ENCODE results near the gene F10. TPM values are rescaled to one million over a fixed set of nuclear protein-coding genes. Genes with fewer than 3 reads are reported as not detected.

The F10 gene
- total RNA-seq, 1 donor from 2014 or later = 8.2 TPM

- DNase-seq (ENCODE audit: low spot score) = no peak
These were observed 47.0 kb downstream of the F10 start for GRCh38 chr13:113169277-113170272.

GRCh38 chr13:113170511-113170910, 47.9 kb downstream of the F10 start:
- no peak for DNase-seq (ENCODE audit: low spot score)

GRCh38 chr13:113171250-113172125, 48.9 kb downstream of the F10 start:
- no peak for DNase-seq (ENCODE audit: low spot score)

- DNase-seq (ENCODE audit: low spot score) = no peak
These were observed 49.9 kb downstream of the F10 start for GRCh38 chr13:113172419-113172926.

- DNase-seq (ENCODE audit: low spot score) = no peak
These were observed 53.7 kb downstream of the F10 start for GRCh38 chr13:113176280-113176679.

- DNase-seq (ENCODE audit: low spot score) = no peak
These were observed 54.2 kb downstream of the F10 start for GRCh38 chr13:113176822-113177221.

DNA sequence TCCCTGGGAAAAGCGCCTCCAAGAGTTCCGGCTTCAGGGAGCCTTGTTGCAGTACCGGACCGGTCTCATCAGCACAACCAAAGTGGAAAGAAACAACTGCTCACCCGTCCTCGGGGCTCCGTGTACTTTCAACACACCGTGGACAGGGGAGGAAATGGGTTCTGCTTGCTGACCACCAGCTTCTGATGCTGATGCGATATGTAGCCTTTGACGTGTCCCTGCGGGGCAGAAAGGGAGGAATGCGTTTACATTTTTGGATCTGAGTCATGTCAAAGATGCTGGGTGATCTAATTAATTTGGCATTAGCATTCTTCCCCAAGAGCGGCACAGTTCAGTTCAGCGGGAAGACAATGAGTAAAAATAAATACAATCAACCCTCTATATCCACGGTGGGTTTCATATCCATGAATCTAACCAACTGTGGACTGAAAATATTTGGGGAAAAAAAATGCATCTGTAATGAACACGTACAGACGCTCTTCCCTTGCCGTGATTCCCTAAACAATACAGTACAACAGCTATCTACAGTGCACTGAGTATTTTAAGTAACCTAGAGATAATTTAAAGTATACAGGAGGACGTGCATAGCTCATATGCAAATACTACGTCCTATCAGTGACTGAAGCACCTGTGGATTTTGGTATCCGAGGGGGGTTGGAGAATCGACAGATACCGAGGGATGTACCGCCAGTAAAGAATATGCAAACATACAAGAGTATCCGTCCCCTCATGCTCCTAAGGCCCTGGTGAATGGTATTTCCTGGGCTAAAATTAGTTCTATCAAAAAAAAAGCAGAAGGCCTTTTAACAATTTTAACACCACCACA, 55.7 kb downstream of the F10 start:
- DNase-seq (ENCODE audit: low spot score) = no peak

DNA sequence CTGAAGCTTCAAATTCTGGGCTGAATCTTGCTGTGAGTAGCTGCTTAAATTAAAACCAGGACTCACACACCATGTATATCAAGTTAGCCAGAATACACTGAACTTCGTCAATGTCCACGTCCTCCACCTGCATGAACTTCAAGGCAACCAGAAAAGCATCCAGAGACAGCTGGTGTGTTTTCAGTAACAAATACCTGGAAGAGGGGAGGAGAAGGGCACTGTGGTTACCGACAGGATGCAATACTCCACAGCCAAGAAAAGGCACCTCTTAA, 56.2 kb downstream of the F10 start:
- DNase-seq (ENCODE audit: low spot score) = no peak

DNA sequence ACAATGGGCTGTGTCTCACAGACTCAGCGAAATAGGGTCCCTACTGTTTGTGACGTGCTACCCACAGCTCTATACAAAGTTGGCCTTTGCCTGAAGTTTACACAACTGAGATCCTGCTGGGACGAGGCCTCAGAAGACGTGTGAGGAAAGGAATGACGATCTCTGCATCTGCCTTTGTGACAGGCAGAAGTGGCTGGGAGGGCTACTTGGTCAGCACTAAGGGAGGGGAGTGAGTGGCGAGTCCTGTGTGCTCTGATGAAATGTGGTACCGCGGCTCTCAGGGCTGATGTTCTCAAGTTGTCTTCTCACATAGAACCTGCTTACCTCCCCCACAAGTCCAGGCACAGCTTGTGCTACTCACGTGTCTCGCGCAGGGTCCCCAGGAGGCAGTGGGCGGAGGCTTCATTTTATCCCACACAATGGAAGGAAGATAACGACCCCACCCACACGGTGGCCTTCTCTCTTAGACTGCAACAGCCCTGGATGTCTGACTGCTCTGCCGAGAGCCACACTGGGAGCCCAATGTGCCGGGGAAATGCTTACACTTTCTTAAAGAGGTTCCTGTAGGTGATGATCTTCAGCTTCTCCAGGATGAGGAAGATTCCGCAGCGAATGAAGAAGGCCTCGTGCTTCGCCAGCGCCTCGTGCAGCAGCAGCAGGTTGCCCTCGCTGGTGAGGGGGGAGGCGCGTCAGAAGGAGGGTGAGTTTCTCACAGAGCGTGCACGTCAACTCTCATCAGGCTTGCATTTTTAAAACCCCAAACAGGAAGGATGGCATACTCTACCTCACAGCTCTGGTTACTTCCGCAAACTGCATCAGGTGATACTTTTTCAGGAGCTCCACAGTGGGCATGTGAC, 57.0 kb downstream of the F10 start:
- no peak for DNase-seq (ENCODE audit: low spot score)

DNA sequence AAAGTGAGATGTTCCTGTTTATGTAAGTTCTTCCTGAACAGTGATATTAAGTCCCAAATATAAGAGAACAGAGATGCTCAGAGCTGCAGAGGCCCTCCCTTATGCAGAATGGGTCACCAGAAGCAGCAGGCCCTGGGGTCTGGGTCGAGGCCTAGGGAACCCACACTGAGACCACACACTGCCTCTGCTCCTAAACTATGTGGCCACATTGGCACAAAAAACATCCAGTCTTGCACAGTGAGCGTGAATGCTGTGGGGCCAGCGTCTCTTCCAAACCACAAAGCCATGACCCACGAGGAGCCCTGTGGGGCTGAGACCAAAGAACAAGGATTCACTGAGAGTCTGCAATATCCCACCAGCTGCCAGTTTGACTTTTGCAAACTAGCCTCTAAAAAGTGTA, 59.4 kb downstream of the F10 start:
- no peak for DNase-seq (ENCODE audit: low spot score)

DNA sequence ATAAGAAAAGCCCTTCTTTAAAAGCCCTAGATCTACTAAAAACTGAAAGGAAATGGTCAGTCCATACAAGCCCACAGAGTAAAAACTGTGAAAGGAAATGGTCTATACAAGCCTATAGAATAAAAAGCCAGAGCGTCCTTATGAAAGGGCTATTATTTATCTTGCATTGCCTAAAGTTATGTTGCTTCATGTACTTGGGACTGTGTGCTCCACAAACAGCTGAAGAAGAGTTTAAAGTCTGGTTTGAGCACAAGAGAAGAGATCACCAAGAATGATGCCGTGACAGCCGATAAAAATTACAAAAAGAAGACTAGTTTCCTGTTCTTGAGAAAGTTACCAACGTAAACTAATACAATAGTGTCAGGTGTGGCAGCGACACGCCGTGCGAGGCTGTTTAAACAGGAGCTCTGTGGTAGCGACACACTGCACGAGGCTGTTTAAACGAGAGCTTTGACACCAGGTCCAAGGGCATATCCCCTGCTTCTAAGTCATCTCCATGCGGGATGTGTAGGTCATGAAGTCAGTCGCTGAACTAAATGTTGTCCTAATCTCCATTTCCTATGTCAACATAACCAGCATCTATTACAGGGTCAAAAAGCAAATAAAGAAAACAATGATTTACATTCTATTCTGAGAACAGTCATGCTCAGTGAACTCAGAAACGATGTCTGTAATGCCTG, 61.0 kb downstream of the F10 start:
- DNase-seq (ENCODE audit: low spot score) = no peak

DNA sequence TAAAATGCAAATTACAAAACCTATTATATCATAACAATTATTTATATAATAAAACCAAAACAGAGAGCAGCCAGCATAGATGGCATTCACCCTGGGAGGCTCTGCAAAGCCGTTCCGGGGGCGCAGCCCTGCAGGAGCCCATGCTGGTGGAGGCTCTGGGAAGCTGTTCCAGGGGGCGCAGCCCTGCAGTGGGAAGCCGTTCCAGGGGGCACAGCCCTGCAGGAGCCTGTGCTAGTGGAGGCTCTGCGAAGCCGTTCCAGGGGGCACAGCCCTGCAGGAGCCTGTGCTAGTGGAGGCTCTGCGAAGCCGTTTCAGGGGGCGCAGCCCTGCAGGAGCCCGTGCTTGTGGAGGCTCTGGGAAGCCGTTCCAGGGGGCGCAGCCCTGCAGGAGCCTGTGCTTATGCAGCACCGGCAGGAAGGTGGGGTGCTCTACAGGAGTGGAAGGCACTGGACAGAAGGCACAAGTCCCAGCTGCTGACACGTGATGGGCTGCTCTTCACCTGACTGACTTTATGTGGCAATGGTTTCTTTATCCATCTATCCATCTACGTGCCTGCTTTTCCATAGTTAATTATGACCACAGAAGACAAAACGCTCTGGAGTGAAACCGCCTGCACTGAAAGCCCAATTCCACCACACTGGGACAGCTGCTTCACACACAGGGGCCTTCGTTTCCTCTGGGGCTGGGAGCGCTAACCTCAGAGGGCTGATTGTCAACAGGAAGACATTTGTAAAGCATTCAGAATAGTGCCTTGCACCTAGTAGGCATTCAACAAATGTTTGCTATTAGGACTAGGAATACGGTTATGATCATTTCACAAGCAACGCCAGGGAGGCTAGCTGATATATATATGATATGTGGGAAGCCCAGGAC, 62.2 kb downstream of the F10 start:
- no peak for DNase-seq (ENCODE audit: low spot score)

GRCh38 chr13:113186061-113186900, 63.7 kb downstream of the F10 start:
- no peak for DNase-seq (ENCODE audit: low spot score)

DNA sequence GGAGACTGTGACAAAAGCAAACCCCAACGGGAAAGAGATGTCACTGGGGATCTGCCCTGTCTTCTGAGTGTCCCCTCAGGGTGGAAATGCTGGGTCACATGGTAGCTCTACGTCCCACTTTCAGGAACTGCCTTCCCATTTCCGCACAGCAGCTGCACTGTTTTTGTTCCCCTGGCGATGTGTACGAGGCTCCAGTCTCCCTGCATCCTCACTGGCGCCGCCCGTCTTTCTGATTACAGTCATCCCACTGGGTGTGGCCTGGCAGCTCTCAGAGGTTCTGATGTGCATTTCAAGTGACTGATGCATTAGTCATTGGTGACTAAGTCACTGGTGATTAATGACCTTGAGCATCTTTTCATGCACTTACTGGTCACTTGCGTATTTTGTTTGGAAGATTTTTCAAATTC, 64.7 kb downstream of the F10 start:
- DNase-seq (ENCODE audit: low spot score) = peak; percentile 42

DNA sequence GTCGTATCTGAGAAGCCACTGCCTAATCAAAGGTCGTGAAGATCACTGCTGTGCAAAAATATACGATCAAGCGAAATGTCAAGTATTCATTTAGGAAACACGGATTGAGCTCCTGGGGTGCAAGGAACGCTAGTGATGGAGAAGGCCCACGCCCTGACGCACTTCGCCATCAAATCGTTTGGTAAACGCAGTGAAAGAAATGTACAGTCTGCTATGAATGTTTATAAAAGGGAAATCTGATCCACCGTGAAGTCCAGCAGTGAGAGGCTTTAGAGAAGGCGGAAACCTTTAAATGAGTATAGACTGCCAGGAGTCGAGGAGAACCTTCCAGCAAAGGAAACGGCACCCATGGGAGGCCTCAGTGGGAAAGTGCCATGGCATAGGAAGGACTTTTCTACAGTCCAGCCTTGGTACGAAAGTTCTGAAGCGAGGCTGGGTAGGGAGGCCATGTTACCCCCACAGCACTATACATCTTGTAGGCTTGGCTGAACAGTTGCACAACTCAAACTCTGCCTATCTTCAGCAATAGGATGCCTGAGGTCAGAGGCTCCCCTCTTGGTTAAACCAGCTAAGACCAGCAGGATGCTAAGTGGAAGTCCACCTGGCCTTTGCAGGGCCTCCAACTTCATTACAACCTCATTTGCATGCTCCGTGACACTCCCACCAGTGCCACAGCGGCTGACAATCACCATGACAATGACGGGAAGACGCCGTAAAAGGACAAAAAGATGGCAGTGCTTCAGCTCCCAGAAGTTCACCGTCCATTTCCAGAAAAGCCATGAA, 65.5 kb downstream of the F10 start:
- no peak for DNase-seq (ENCODE audit: low spot score)

- DNase-seq (ENCODE audit: low spot score) = no peak
These were observed 67.6 kb downstream of the F10 start for GRCh38 chr13:113190181-113190580.

DNA sequence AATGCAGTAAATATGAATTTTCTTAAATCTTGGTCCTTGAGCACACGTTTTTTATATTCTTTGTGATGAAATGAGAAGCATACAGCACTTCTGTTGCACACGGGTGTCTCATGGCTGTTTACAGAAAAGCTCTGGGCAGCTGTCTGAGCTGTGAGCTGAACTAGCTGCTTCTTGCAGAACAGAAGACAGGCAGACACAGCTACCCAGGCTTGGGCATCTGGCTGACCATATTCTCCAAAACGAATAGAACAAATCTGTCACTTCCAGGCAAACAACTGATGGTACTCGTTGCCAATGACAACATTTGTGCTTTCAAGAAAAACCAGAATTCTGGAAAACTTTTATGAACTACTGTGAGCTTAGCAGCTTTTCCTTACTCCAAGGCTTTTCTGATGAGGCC, 69.7 kb downstream of the F10 start:
- DNase-seq (ENCODE audit: low spot score) = no peak
